Upper lobe of left lung (tissue), 4 donors: ENCODE data around the gene OTUD3.

ENCODE experiments used
- CTCF ChIP-seq, 6 experiments: fragments of 450-650 bp in 4 of 6; fragments of 200-600 bp in 2 of 6; sonication (generic) in 2 of 6; IDR thresholded peaks; one replicate each; pipeline ENCODE4 v1.5.1; 2016 to 2019; ENCODE audit warnings: antibody characterized with exemption in 6 of 6
- EP300 ChIP-seq, 4 donors: sonication (generic); formaldehyde crosslinking; IDR thresholded peaks; one replicate each; pipeline ENCODE4 v1.5.1; 2017; ENCODE audit warnings: antibody characterized with exemption in 4 of 4, control low read depth in 2 of 4
- POLR2AphosphoS5 ChIP-seq, 2 donors: sonication (generic); formaldehyde crosslinking; IDR thresholded peaks; one replicate each; pipeline ENCODE4 v1.5.1; 2017; ENCODE audit warnings: antibody characterized with exemption in 2 of 2

- no peak for TF ChIP-seq CTCF (IDR thresholded peaks at IDR 0.05)
- no peak for TF ChIP-seq POLR2AphosphoS5 (IDR thresholded peaks at IDR 0.05)
- no peak for TF ChIP-seq EP300 (IDR thresholded peaks at IDR 0.05)
Measured at GRCh38 chr1:19901653-19902052, 19.5 kb downstream of the OTUD3 start.
